ENCODE results near the gene PLEKHJ1. TPM values are rescaled to one million over a fixed set of nuclear protein-coding genes. Genes with fewer than 3 reads are reported as not detected.

Gene PLEKHJ1
- total and polyA plus RNA-seq, 2 of the 8 experiments (the other 6 are each of a cell fraction or from before 2014, with no cell fraction given): 135 to 187 TPM

DNA sequence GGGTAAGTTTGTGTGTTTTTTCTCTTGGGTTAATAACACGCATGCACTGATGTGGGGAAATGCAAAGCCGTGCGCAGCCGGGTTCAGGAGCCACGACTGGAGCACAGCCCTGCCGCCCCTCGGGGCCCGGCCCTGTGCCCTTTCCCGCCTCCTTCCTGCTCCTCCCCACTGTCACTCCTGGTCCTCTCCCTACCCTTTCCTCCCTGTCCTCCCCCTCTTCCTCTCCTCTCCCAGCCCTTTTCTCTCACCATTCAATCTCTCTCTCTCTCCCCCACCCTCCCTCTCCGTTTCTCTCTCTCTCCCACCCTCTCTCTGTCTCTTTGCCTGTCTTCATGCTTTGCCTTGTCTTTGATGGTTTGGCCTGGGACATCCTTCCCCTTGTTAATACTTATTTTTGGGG is 27.2 kb downstream of the PLEKHJ1 start:
- H2BK15ac ChIP-seq (ENCODE audit: low read length): no peak overlapping the region
- H3K23ac ChIP-seq (ENCODE audit: insufficient read length): no peak overlapping the region
- H3K56ac ChIP-seq (replicated peaks; ENCODE audit: insufficient read length, low read depth, low read length): no peak overlapping the region
- no peak overlapping the region for H4K5ac ChIP-seq (ENCODE audit: insufficient read length, low read depth, low read length)
- no peaks in the 10 kb centered on the region for H3K79me2 ChIP-seq (ENCODE audit: control insufficient read depth in 1 of 2, insufficient read depth in 2 of 2, low read length in 2 of 2)
- H3K23me2 ChIP-seq (ENCODE audit: low read depth, low read length): no peaks in the 10 kb centered on the region
- no peaks in the 10 kb centered on the region; the same call in 1 of the 2 replicates for H3K79me1 ChIP-seq (ENCODE audit: low read depth, low read length)
- H3K18ac ChIP-seq (ENCODE audit: extremely low read depth, low read length): no peak overlapping the region
- no peak overlapping the region for H2BK5ac ChIP-seq (ENCODE audit: low read depth, low read length)
- no peaks in the 10 kb centered on the region for H3K9me3 ChIP-seq (ENCODE audit: insufficient read depth in 2 of 2, low read depth in 1 of 2, low read length in 1 of 2)
- H2BK20ac ChIP-seq (ENCODE audit: low read length): no peak overlapping the region
- DNase-seq (ENCODE audit: low read depth in 1 of 2, low spot score in 2 of 2) (no peak), FAIRE-seq (no peak)
- H3K27me3 ChIP-seq (replicated peaks in 1 of 4; ENCODE audit: control insufficient read depth in 3 of 4, extremely low read depth in 1 of 4, insufficient read depth in 3 of 4, low read length in 3 of 4): no peaks in the 10 kb centered on the region
- TF ChIP-seq RXRA (IDR thresholded peaks at IDR 0.05; ENCODE audit: insufficient read depth, low read depth, low read length) (no peak), ASH2L (IDR thresholded peaks at IDR 0.05; ENCODE audit: low read length) (no peak), MAFK (IDR thresholded peaks at IDR 0.05; ENCODE audit: low read depth, low read length) (no peak), RNF2 (IDR thresholded peaks at IDR 0.05; ENCODE audit: borderline replicate concordance, low read depth, low read length, missing control alignments, poor library complexity, severe bottlenecking) (no peak), SUZ12 (IDR thresholded peaks at IDR 0.05; ENCODE audit: low read length) (no peak), TBP (IDR thresholded peaks at IDR 0.05; ENCODE audit: low read depth, low read length) (no peak), JUND (IDR thresholded peaks at IDR 0.05; ENCODE audit: low read length) (no peak), TCF12 (IDR thresholded peaks at IDR 0.05; ENCODE audit: low read depth, low read length) (no peak)
- TF ChIP-seq, protein P1, sequence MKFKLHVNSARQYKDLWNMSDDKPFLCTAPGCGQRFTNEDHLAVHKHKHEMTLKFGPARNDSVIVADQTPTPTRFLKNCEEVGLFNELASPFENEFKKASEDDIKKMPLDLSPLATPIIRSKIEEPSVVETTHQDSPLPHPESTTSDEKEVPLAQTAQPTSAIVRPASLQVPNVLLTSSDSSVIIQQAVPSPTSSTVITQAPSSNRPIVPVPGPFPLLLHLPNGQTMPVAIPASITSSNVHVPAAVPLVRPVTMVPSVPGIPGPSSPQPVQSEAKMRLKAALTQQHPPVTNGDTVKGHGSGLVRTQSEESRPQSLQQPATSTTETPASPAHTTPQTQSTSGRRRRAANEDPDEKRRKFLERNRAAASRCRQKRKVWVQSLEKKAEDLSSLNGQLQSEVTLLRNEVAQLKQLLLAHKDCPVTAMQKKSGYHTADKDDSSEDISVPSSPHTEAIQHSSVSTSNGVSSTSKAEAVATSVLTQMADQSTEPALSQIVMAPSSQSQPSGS (IDR thresholded peaks at IDR 0.05; ENCODE audit: low read length): no peak
- no peaks in the 10 kb centered on the region for H3K4me1 ChIP-seq (replicated peaks in 1 of 4; ENCODE audit: control insufficient read depth in 3 of 4, insufficient read depth in 4 of 4, low read length in 3 of 4)
- ChIA-PET POLR2A (ENCODE audit: partially characterized antibody) (interaction anchor here (0.9 to 1.9 kb wide), 6 partner anchors 13 to 79 kb away, joined by 3 to 4 read pairs (median 3); no protein-coding TSS in a partner anchor), CTCF (ENCODE audit: partially characterized antibody) (interaction anchor here (0.8 to 1.7 kb wide), 4 partner anchors 10 to 25 kb away, joined by 3 to 5 read pairs (median 4); no protein-coding TSS in a partner anchor)
- WGBS, 2 experiments (ENCODE audit: extremely low coverage in 1 of 2, insufficient coverage in 1 of 2, insufficient read length in 1 of 2, insufficient replicate concordance in 2 of 2, low coverage in 1 of 2, low lambda C conversion rate in 2 of 2, missing lambda C conversion rate in 1 of 2): 89 to 100% methylated on average over 1 to 9 of the region's 10 CpGs
- no peak overlapping the region for H2AK5ac ChIP-seq (ENCODE audit: low read depth, low read length)
- H3K4ac ChIP-seq (replicated peaks; ENCODE audit: insufficient read length, low read depth, low read length): no peak overlapping the region
- H4K20me1 ChIP-seq (replicated peaks in 1 of 2; ENCODE audit: control insufficient read depth in 1 of 2, insufficient read depth in 2 of 2, low read length in 2 of 2): peaks cover 0 to 14% of the 10 kb centered on the region in 2 experiments
- no peak overlapping the region for H3K27ac ChIP-seq (ENCODE audit: low read depth, low read length)
- no peak overlapping the region for H4K91ac ChIP-seq (replicated peaks; ENCODE audit: insufficient read length, low read length)
- H2AFZ ChIP-seq (ENCODE audit: low read length): no peak overlapping the region
- peaks cover 5 to 29% (median 18%) of the 10 kb centered on the region in 4 experiments; a peak in 6 of 8 replicates for H3K36me3 ChIP-seq (ENCODE audit: control insufficient read depth in 2 of 4, insufficient read depth in 4 of 4, low read length in 3 of 4)
- no peak overlapping the region for H4K8ac ChIP-seq (ENCODE audit: extremely low read depth, insufficient read depth, low read length)
- H2BK12ac ChIP-seq (ENCODE audit: low read depth, low read length): no peak overlapping the region
- H2BK120ac ChIP-seq (replicated peaks; ENCODE audit: low read depth, low read length): no peak overlapping the region
- H3K14ac ChIP-seq (ENCODE audit: insufficient read length): no peak overlapping the region
- H3K9ac ChIP-seq (replicated peaks in 1 of 4; ENCODE audit: extremely low read depth in 1 of 4, low read depth in 3 of 4, low read length in 3 of 4): no peak overlapping the region
- H3K4me3 ChIP-seq (ENCODE audit: extremely low read depth in 1 of 4, insufficient read depth in 2 of 4, low read depth in 3 of 4, low read length in 4 of 4): no peak overlapping the region
- H3K4me2 ChIP-seq (ENCODE audit: insufficient read depth in 1 of 2, low read depth in 2 of 2, low read length in 2 of 2): no peak overlapping the region
